HEK293 (cell line): ENCODE measurements around the gene CDC37L1.
A peak's percentile ranks its signal among the peaks of the same experiment; 100 is the strongest.

Experiments
- CTCF ChIA-PET: fragments of 350-600 bp; formaldehyde crosslinking; extraction: SDS; loops from one replicate; lab custom pipeline; 2021; ENCODE audit warnings: antibody characterized with exemption; lab: Yijun Ruan, JAX
- POLR2A ChIA-PET: fragments of 300-600 bp; formaldehyde crosslinking; extraction: SDS; loops from one replicate; lab custom pipeline; 2020; ENCODE audit warnings: antibody characterized with exemption, inconsistent platforms; lab: Yijun Ruan, JAX
- H3K27ac ChIP-seq: fragments of 200-500 bp; sonication (Bioruptor generic); 2 replicates; pipeline ENCODE4 v1.5.1; 2014; ENCODE audit warnings: low read depth, low read length, control low read depth, inconsistent platforms; ENCODE audit errors: extremely low read depth
- H3K36me3 ChIP-seq, 2 experiments: fragments of 200-500 bp in 1 of 2; sonication (Bioruptor generic) in 1 of 2; 1 replicate in 1 of 2; 2 replicates in 1 of 2; pipeline ENCODE4 v1.5.1; 2014 to 2017; ENCODE audit warnings: inconsistent platforms in 2 of 2, low read length in 2 of 2; ENCODE audit not compliant: control insufficient read depth in 2 of 2, insufficient read depth in 1 of 2
- H3K4me1 ChIP-seq: fragments of 200-500 bp; sonication (Bioruptor generic); 2 replicates; pipeline ENCODE4 v1.5.1; 2014; ENCODE audit warnings: mild to moderate bottlenecking, low read length, inconsistent platforms; ENCODE audit not compliant: control insufficient read depth, insufficient read depth
- H3K4me3 ChIP-seq: 2 replicates; pipeline ENCODE4 v1.5.1; 2011; ENCODE audit warnings: low read depth, mild to moderate bottlenecking, control low read depth, low read length, moderate library complexity
- H3K9me3 ChIP-seq: fragments of 200-500 bp; sonication (Bioruptor generic); 2 replicates; pipeline ENCODE4 v1.5.1; 2014; ENCODE audit warnings: low read depth, low read length, inconsistent platforms; ENCODE audit not compliant: control insufficient read depth, insufficient read depth
- ELK4 ChIP-seq: IDR thresholded peaks from 2 replicates; pipeline ENCODE4 v1.6.1; 2011; ENCODE audit warnings: mild to moderate bottlenecking, low read depth, low read length, borderline replicate concordance
- FEZF1 ChIP-seq: fragments of 450-650 bp; formaldehyde crosslinking; IDR thresholded peaks from 2 replicates; pipeline ENCODE4 v1.5.1; 2016; ENCODE audit warnings: missing biosample characterization, missing genetic modification characterization
- IKZF3 ChIP-seq: fragments of 450-650 bp; IDR thresholded peaks from 2 replicates; pipeline ENCODE4 v1.5.0; 2018; ENCODE audit warnings: missing biosample characterization, mild to moderate bottlenecking, missing genetic modification characterization, moderate library complexity
- MYNN ChIP-seq: fragments of 450-650 bp; formaldehyde crosslinking; IDR thresholded peaks from 2 replicates; pipeline ENCODE4 v1.5.1; 2016; ENCODE audit warnings: missing biosample characterization, missing genetic modification characterization, borderline replicate concordance
- MZF1 ChIP-seq: fragments of 450-650 bp; formaldehyde crosslinking; IDR thresholded peaks from 2 replicates; pipeline ENCODE4 v1.5.1; 2017; ENCODE audit warnings: missing biosample characterization, missing genetic modification characterization, borderline replicate concordance
- PRDM10 ChIP-seq: fragments of 450-650 bp; formaldehyde crosslinking; IDR thresholded peaks from 2 replicates; pipeline ENCODE4 v1.5.1; 2016; ENCODE audit warnings: missing biosample characterization, missing genetic modification characterization
- SP2 ChIP-seq: fragments of 450-650 bp; formaldehyde crosslinking; IDR thresholded peaks from 2 replicates; pipeline ENCODE4 v1.5.1; 2016; ENCODE audit warnings: missing biosample characterization, missing genetic modification characterization
- SP7 ChIP-seq: fragments of 450-650 bp; formaldehyde crosslinking; IDR thresholded peaks from 2 replicates; pipeline ENCODE4 v1.5.1; 2016; ENCODE audit warnings: missing biosample characterization, missing genetic modification characterization
- TCF7L2 ChIP-seq: IDR thresholded peaks from 2 replicates; pipeline ENCODE4 v1.6.1; 2011; ENCODE audit warnings: low read depth, mild to moderate bottlenecking, inconsistent platforms, low read length, moderate library complexity, borderline replicate concordance
- WT1 ChIP-seq: fragments of 450-650 bp; formaldehyde crosslinking; IDR thresholded peaks from 2 replicates; pipeline ENCODE4 v1.5.1; 2016; ENCODE audit warnings: missing biosample characterization, missing genetic modification characterization
- ZBTB17 ChIP-seq: fragments of 450-650 bp; formaldehyde crosslinking; IDR thresholded peaks from 2 replicates; pipeline ENCODE4 v1.5.1; 2016; ENCODE audit warnings: missing biosample characterization, missing genetic modification characterization
- ZBTB21 ChIP-seq: fragments of 450-650 bp; formaldehyde crosslinking; IDR thresholded peaks from 2 replicates; pipeline ENCODE4 v1.5.1; 2017; ENCODE audit warnings: missing biosample characterization, missing genetic modification characterization
- ZFHX2 ChIP-seq: fragments of 450-650 bp; formaldehyde crosslinking; conservative IDR thresholded peaks from 2 replicates; pipeline ENCODE4 v1.5.1; 2016; ENCODE audit warnings: missing biosample characterization, missing genetic modification characterization
- ZNF16 ChIP-seq: fragments of 450-650 bp; formaldehyde crosslinking; IDR thresholded peaks from 2 replicates; pipeline ENCODE4 v1.5.1; 2016; ENCODE audit warnings: low read depth, missing biosample characterization, missing genetic modification characterization
- ZNF202 ChIP-seq: fragments of 450-650 bp; formaldehyde crosslinking; IDR thresholded peaks from 2 replicates; pipeline ENCODE4 v1.5.1; 2016; ENCODE audit warnings: missing biosample characterization, missing genetic modification characterization, borderline replicate concordance
- ZNF211 ChIP-seq: fragments of 450-650 bp; formaldehyde crosslinking; IDR thresholded peaks from 2 replicates; pipeline ENCODE4 v1.5.1; 2016; ENCODE audit warnings: low read depth, missing biosample characterization, missing genetic modification characterization
- ZNF311 ChIP-seq: fragments of 450-650 bp; formaldehyde crosslinking; IDR thresholded peaks from 2 replicates; pipeline ENCODE4 v1.5.1; 2017; ENCODE audit warnings: missing biosample characterization, missing genetic modification characterization, borderline replicate concordance
- ZNF341 ChIP-seq: fragments of 450-650 bp; formaldehyde crosslinking; IDR thresholded peaks from 2 replicates; pipeline ENCODE4; 2016; ENCODE audit warnings: low read depth, missing biosample characterization, missing genetic modification characterization
- ZNF366 ChIP-seq: fragments of 450-650 bp; formaldehyde crosslinking; conservative IDR thresholded peaks from 2 replicates; pipeline ENCODE4 v1.5.1; 2016; ENCODE audit warnings: missing biosample characterization, missing genetic modification characterization
- ZNF37A ChIP-seq: fragments of 450-650 bp; IDR thresholded peaks from 2 replicates; pipeline ENCODE4 v1.5.1; 2018; ENCODE audit warnings: missing biosample characterization, missing genetic modification characterization
- ZNF473 ChIP-seq: fragments of 450-650 bp; formaldehyde crosslinking; IDR thresholded peaks from 2 replicates; pipeline ENCODE4 v1.5.1; 2017; ENCODE audit warnings: missing biosample characterization, missing genetic modification characterization
- ZNF501 ChIP-seq: fragments of 450-650 bp; formaldehyde crosslinking; IDR thresholded peaks from 2 replicates; pipeline ENCODE4 v1.5.1; 2016; ENCODE audit warnings: missing biosample characterization, missing genetic modification characterization
- ZNF510 ChIP-seq: fragments of 450-650 bp; formaldehyde crosslinking; IDR thresholded peaks from 2 replicates; pipeline ENCODE4 v1.5.1; 2018; ENCODE audit warnings: mild to moderate bottlenecking, missing genetic modification characterization, missing biosample characterization; ENCODE audit not compliant: insufficient replicate concordance
- ZNF558 ChIP-seq: fragments of 450-650 bp; formaldehyde crosslinking; IDR thresholded peaks from 2 replicates; pipeline ENCODE4 v1.5.1; 2016; ENCODE audit warnings: missing biosample characterization, missing genetic modification characterization
- ZNF585B ChIP-seq: fragments of 450-650 bp; formaldehyde crosslinking; IDR thresholded peaks from 2 replicates; pipeline ENCODE4 v1.5.1; 2016; ENCODE audit warnings: missing biosample characterization, missing genetic modification characterization
- ZNF629 ChIP-seq: fragments of 450-650 bp; formaldehyde crosslinking; IDR thresholded peaks from 2 replicates; pipeline ENCODE4 v1.5.1; 2017; ENCODE audit warnings: missing biosample characterization, missing genetic modification characterization
- ZNF670 ChIP-seq: fragments of 450-650 bp; formaldehyde crosslinking; IDR thresholded peaks from 2 replicates; pipeline ENCODE4 v1.5.1; 2016; ENCODE audit warnings: missing biosample characterization, missing genetic modification characterization, low read depth
- ZNF76 ChIP-seq: fragments of 450-650 bp; formaldehyde crosslinking; IDR thresholded peaks from 2 replicates; pipeline ENCODE4; 2016; ENCODE audit warnings: low read depth, missing biosample characterization, missing genetic modification characterization, borderline replicate concordance
- ZNF843 ChIP-seq: fragments of 450-650 bp; formaldehyde crosslinking; IDR thresholded peaks from 2 replicates; pipeline ENCODE4 v1.5.1; 2016; ENCODE audit warnings: missing biosample characterization, missing genetic modification characterization
- TF ChIP-seq, protein P1 (sequence below): fragments of 450-650 bp; formaldehyde crosslinking; IDR thresholded peaks from 2 replicates; pipeline ENCODE4 v1.5.1; 2016; ENCODE audit warnings: missing biosample characterization, missing genetic modification characterization
- TF ChIP-seq, protein P2 (sequence below): fragments of 450-650 bp; formaldehyde crosslinking; IDR thresholded peaks from 2 replicates; pipeline ENCODE4 v1.5.1; 2016; ENCODE audit warnings: missing biosample characterization, missing genetic modification characterization, low read depth

Gene CDC37L1

GRCh38 chr9:4662989-4663792 lies 16.2 kb upstream of the CDC37L1 start:
- Histone ChIP-seq H3K9me3 (no peaks in the 10 kb centered on the region), H3K27ac (peak overlapping the region; percentile 86; the same call in 1 of the 2 replicates), H3K4me1 (peaks cover 5% of the 10 kb centered on the region), H3K36me3 (no peaks in the 10 kb centered on the region), H3K4me3 (peak overlapping the region; percentile 86)
- ChIA-PET POLR2A (interaction anchor here (1.1 to 2.2 kb wide), 4 partner anchors 14 to 78 kb away, joined by 3 to 9 read pairs (median 5); partner anchors contain the start of genes AK3 and CDC37L1), CTCF (interaction anchor here (0.6 to 1.8 kb wide), 8 partner anchors 13 to 932 kb away, joined by 3 to 16 read pairs (median 3); no protein-coding TSS in a partner anchor)
- TF ChIP-seq ZNF558 (tag by site-specific recombination) (no peak), WT1 (tag by site-specific recombination) (no peak), ZBTB21 (peak; percentile 81), ZNF202 (tag by site-specific recombination) (no peak), FEZF1 (tag by site-specific recombination) (peak; percentile 33; the same call in 1 of the 2 replicates), ZNF473 (tag by site-specific recombination) (no peak), SP2 (tag by site-specific recombination) (peak; percentile 23; the same call in 1 of the 2 replicates), ZNF585B (no peak), ZNF311 (tag by site-specific recombination) (no peak), ZNF211 (no peak), ZNF629 (tag by site-specific recombination) (peak; percentile 92), ZNF501 (peak; percentile 47; the same call in 1 of the 2 replicates), ZNF510 (tag by site-specific recombination) (no peak), ZNF16 (no peak), IKZF3 (tag by site-specific recombination) (peak; percentile 78), SP7 (tag by site-specific recombination) (no peak), ZNF670 (tag by site-specific recombination) (no peak), ZNF37A (tag by site-specific recombination) (no peak), MYNN (no peak), ZNF341 (tag by site-specific recombination) (peak; percentile 31; the same call in 1 of the 2 replicates), ZNF843 (tag by site-specific recombination) (no peak), TCF7L2 (0 out of 2 replicates have a peak, but pooled peaks have one; percentile 12), ZNF366 (tag by site-specific recombination) (peak; percentile 55), ZNF76 (tag by site-specific recombination) (peak; percentile 63; the same call in 1 of the 2 replicates), MZF1 (tag by site-specific recombination) (no peak), ELK4 (no peak), ZBTB17 (tag by site-specific recombination) (peak; percentile 64; the same call in 1 of the 2 replicates), ZFHX2 (tag by site-specific recombination) (no peak), PRDM10 (tag by site-specific recombination) (peak; percentile 78)
- TF ChIP-seq, protein P1, sequence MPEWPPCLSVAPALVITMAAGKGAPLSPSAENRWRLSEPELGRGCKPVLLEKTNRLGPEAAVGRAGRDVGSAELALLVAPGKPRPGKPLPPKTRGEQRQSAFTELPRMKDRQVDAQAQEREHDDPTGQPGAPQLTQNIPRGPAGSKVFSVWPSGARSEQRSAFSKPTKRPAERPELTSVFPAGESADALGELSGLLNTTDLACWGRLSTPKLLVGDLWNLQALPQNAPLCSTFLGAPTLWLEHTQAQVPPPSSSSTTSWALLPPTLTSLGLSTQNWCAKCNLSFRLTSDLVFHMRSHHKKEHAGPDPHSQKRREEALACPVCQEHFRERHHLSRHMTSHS (tag by site-specific recombination) = no peak
- TF ChIP-seq, protein P2, sequence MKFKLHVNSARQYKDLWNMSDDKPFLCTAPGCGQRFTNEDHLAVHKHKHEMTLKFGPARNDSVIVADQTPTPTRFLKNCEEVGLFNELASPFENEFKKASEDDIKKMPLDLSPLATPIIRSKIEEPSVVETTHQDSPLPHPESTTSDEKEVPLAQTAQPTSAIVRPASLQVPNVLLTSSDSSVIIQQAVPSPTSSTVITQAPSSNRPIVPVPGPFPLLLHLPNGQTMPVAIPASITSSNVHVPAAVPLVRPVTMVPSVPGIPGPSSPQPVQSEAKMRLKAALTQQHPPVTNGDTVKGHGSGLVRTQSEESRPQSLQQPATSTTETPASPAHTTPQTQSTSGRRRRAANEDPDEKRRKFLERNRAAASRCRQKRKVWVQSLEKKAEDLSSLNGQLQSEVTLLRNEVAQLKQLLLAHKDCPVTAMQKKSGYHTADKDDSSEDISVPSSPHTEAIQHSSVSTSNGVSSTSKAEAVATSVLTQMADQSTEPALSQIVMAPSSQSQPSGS (tag by site-specific recombination) = peak; percentile 95
